Stomach (tissue), 4 donors: ENCODE measurements around the gene ZNF214.

Experiments used
- CTCF ChIP-seq, 7 experiments: fragments of 450-650 bp in 4 of 7; fragments of 200-600 bp in 3 of 7; sonication (generic) in 3 of 7; IDR thresholded peaks; one replicate each; pipeline ENCODE4 v1.5.1; 2016 to 2019; ENCODE audit warnings: antibody characterized with exemption in 7 of 7, control low read depth in 2 of 7, mild to moderate bottlenecking in 1 of 7
- EP300 ChIP-seq: sonication (generic); formaldehyde crosslinking; IDR thresholded peaks from one replicate; pipeline ENCODE4 v1.6.1; 2017; ENCODE audit warnings: antibody characterized with exemption

- TF ChIP-seq CTCF (IDR thresholded peaks at IDR 0.05) (no peak), EP300 (no peak)
Measured at GRCh38 chr11:6979365-6979764, 40.8 kb downstream of the ZNF214 start.
